ENCODE data around the gene CALML3. TPM values are rescaled to one million over a fixed set of nuclear protein-coding genes. Genes with fewer than 3 reads are reported as not detected.

CALML3 gene
- total RNA-seq, 1 experiment from 2014 or later = not detected

- ATAC-seq (no peak), DNase-seq (no peak)
- TF ChIP-seq CTCF (conservative IDR thresholded peaks at IDR 0.05; ENCODE audit: low read depth, low read length) (no peak), EZH2phosphoT487 (IDR thresholded peaks at IDR 0.05; ENCODE audit: borderline replicate concordance, low read length) (no peak), EZH2 (IDR thresholded peaks at IDR 0.05; ENCODE audit: low read length, unreplicated experiment) (no peak)
- ChIA-PET CTCF (no interaction called here), POLR2A (ENCODE audit: unreplicated experiment) (no interaction called here)
- Histone ChIP-seq H4K20me1 (ENCODE audit: low read length) (no peaks in the 10 kb centered on the region), H3K27me3 (ENCODE audit: low read length) (no peaks in the 10 kb centered on the region), H3K79me2 (ENCODE audit: low read length) (no peaks in the 10 kb centered on the region), H3K4me2 (ENCODE audit: low read length) (no peak overlapping the region), H2AFZ (ENCODE audit: low read length) (no peak overlapping the region), H3K9ac (ENCODE audit: low read length) (no peak overlapping the region), H3F3A (ENCODE audit: low read length, unreplicated experiment) (no peaks in the 10 kb centered on the region), H3K27ac (ENCODE audit: low read length) (peak overlapping the region; percentile 99), H3K9me2 (replicated peaks; ENCODE audit: low read length) (no peaks in the 10 kb centered on the region), H3K4me1 (ENCODE audit: insufficient read depth, low read length) (peaks cover 54% of the 10 kb centered on the region), H3K4me3 (ENCODE audit: low read length) (no peak overlapping the region), H3K9me3 (ENCODE audit: low read length) (no peaks in the 10 kb centered on the region), H3K36me3 (ENCODE audit: low read depth, low read length) (no peaks in the 10 kb centered on the region)
- intact Hi-C loops (cut with micrococcal nuclease) = loop anchor here (2.0 kb wide), 1 partner anchor 24 kb away; no protein-coding TSS in a partner anchor
- no TSS peak for BruUV-seq (replicated peaks)
These were observed 36.3 kb downstream of the CALML3 start for GRCh38 chr10:5560817-5561703.

GRCh38 chr10:5561704-5562645 is 37.2 kb downstream of the CALML3 start:
- Histone ChIP-seq H3K4me3 (ENCODE audit: low read length) (no peak overlapping the region), H3K4me1 (ENCODE audit: insufficient read depth, low read length) (peaks cover 64% of the 10 kb centered on the region), H4K20me1 (ENCODE audit: low read length) (no peaks in the 10 kb centered on the region), H3K4me2 (ENCODE audit: low read length) (no peak overlapping the region), H2AFZ (ENCODE audit: low read length) (no peak overlapping the region), H3K79me2 (ENCODE audit: low read length) (no peaks in the 10 kb centered on the region), H3K36me3 (ENCODE audit: low read depth, low read length) (no peaks in the 10 kb centered on the region), H3K27ac (ENCODE audit: low read length) (no peak overlapping the region), H3K9me3 (ENCODE audit: low read length) (no peaks in the 10 kb centered on the region), H3K9ac (ENCODE audit: low read length) (no peak overlapping the region), H3F3A (ENCODE audit: low read length, unreplicated experiment) (no peaks in the 10 kb centered on the region), H3K9me2 (replicated peaks; ENCODE audit: low read length) (no peaks in the 10 kb centered on the region), H3K27me3 (ENCODE audit: low read length) (no peaks in the 10 kb centered on the region)
- no peak for DNase-seq
- intact Hi-C loops (cut with micrococcal nuclease) = loop anchor here (2.0 kb wide), 1 partner anchor 23 kb away; no protein-coding TSS in a partner anchor
- no peak for ATAC-seq
- TF ChIP-seq CTCF (conservative IDR thresholded peaks at IDR 0.05; ENCODE audit: low read depth, low read length) = no peak
- no peak for TF ChIP-seq EZH2phosphoT487 (IDR thresholded peaks at IDR 0.05; ENCODE audit: borderline replicate concordance, low read length)
- no peak for TF ChIP-seq EZH2 (IDR thresholded peaks at IDR 0.05; ENCODE audit: low read length, unreplicated experiment)
- no TSS peak for BruUV-seq (replicated peaks)
- CTCF ChIA-PET = no interaction called here
- POLR2A ChIA-PET (ENCODE audit: unreplicated experiment) = no interaction called here

Measured in PC-3 (cell line).